ENCODE results near the gene ATXN7L3. TPM values are rescaled to one million over a fixed set of nuclear protein-coding genes. Genes with fewer than 3 reads are reported as not detected.

ATXN7L3 gene
- total and polyA plus RNA-seq, 9 of the 15 experiments (the other 6 are each of a cell fraction or from before 2014, with no cell fraction given): 0.62 to 66.1 (median 33.2) TPM

- TF ChIP-seq TCF7 (IDR thresholded peaks at IDR 0.05; ENCODE audit: borderline replicate concordance) (no peak), RAD21 (CRISPR knock-in tag; conservative IDR thresholded peaks at IDR 0.05 in 1 of 2, IDR thresholded peaks at IDR 0.05 in 1 of 2) (no peak), TAF1 (IDR thresholded peaks at IDR 0.05; ENCODE audit: control insufficient read depth, extremely low read depth, insufficient read depth, low read length, severe bottlenecking) (peak; percentile 40), SIN3A (IDR thresholded peaks at IDR 0.05; ENCODE audit: borderline replicate concordance in 2 of 2, control insufficient read depth in 1 of 2, low read depth in 2 of 2, low read length in 2 of 2) (0 out of 4 replicates have a peak, but pooled peaks of 1 of the 2 experiments have one; percentile 39), ZNF592 (IDR thresholded peaks at IDR 0.05) (no peak), ZNF263 (CRISPR knock-in tag; IDR thresholded peaks at IDR 0.05; ENCODE audit: borderline replicate concordance) (no peak), PREB (CRISPR knock-in tag; IDR thresholded peaks at IDR 0.05) (no peak), ETV5 (CRISPR knock-in tag; IDR thresholded peaks at IDR 0.05; ENCODE audit: low read depth) (no peak), FOXO4 (CRISPR knock-in tag; IDR thresholded peaks at IDR 0.05) (no peak), IRF9 (tag; IDR thresholded peaks at IDR 0.05) (no peak), MCM2 (IDR thresholded peaks at IDR 0.05; ENCODE audit: low read depth) (no peak), SLC30A9 (CRISPR knock-in tag; IDR thresholded peaks at IDR 0.05) (no peak), ZNF212 (CRISPR knock-in tag; IDR thresholded peaks at IDR 0.05) (no peak), ZNF253 (CRISPR knock-in tag; conservative IDR thresholded peaks at IDR 0.05) (no peak), XRCC4 (IDR thresholded peaks at IDR 0.05; ENCODE audit: extremely low read depth, insufficient read depth, insufficient read length) (no peak), KAT2B (IDR thresholded peaks at IDR 0.05; ENCODE audit: low read depth, low read length) (no peak), XRCC5 (IDR thresholded peaks at IDR 0.05; ENCODE audit: low read depth, low read length) (no peak), CHD1 (IDR thresholded peaks at IDR 0.05; ENCODE audit: low read length) (no peak)
Observed at GRCh38 chr17:44218344-44219107, 18.8 kb upstream of the ATXN7L3 start (continued).

Measured in K562 (cell line).